Liver (tissue), 9 donors: ENCODE measurements around the gene KIAA1191. TPM values are rescaled to one million over a fixed set of nuclear protein-coding genes. Genes with fewer than 3 reads are reported as not detected.

Experiments
- DNase-seq: peaks from one replicate; pipeline ENCODE4 v3.0.0-alpha.2; 2017; ENCODE audit warnings: low spot score
- H3K27ac ChIP-seq, 2 donors: one replicate each; pipeline ENCODE4 v1.7.0; 2013; ENCODE audit warnings: inconsistent platforms in 2 of 2, low read length in 2 of 2, control low read depth in 1 of 2, low read depth in 1 of 2, mild to moderate bottlenecking in 1 of 2
- H3K27me3 ChIP-seq, 4 donors: one replicate each; pipeline versions ENCODE4 v1.6.1 to v1.7.0; 2013; ENCODE audit warnings: low read length in 3 of 4, inconsistent platforms in 1 of 4, mild to moderate bottlenecking in 1 of 4, moderate library complexity in 1 of 4; ENCODE audit not compliant: control insufficient read depth in 4 of 4, insufficient read depth in 4 of 4
- H3K36me3 ChIP-seq, 4 donors: one replicate each; pipeline versions ENCODE4 v1.6.1 to v1.7.0; 2013; ENCODE audit warnings: low read length in 3 of 4, mild to moderate bottlenecking in 3 of 4, low read depth in 1 of 4, moderate library complexity in 1 of 4; ENCODE audit not compliant: control insufficient read depth in 4 of 4, insufficient read depth in 3 of 4
- H3K4me1 ChIP-seq, 4 donors: one replicate each; pipeline versions ENCODE4 v1.6.1 to v1.7.0; 2013; ENCODE audit warnings: low read length in 3 of 4, mild to moderate bottlenecking in 3 of 4, moderate library complexity in 1 of 4; ENCODE audit not compliant: control insufficient read depth in 4 of 4, insufficient read depth in 4 of 4
- H3K4me3 ChIP-seq, 3 donors: one replicate each; pipeline versions ENCODE4 v1.6.1 to v1.7.0; 2013; ENCODE audit warnings: low read length in 3 of 3, control low read depth in 1 of 3, low read depth in 1 of 3, mild to moderate bottlenecking in 1 of 3
- H3K9ac ChIP-seq, 2 donors: one replicate each; pipeline ENCODE4 v1.7.0; 2013; ENCODE audit warnings: low read length in 2 of 2, mild to moderate bottlenecking in 2 of 2, moderate library complexity in 2 of 2, control low read depth in 1 of 2, low read depth in 1 of 2
- H3K9me3 ChIP-seq, 4 donors: one replicate each; pipeline versions ENCODE4 v1.6.1 to v1.7.0; 2013; ENCODE audit warnings: low read length in 3 of 4; ENCODE audit not compliant: control insufficient read depth in 4 of 4
- EGR1 ChIP-seq, 2 donors: IDR thresholded peaks; 2 replicates each; pipeline ENCODE4 v1.6.1; 2016 to 2018; ENCODE audit warnings: antibody characterized with exemption in 2 of 2, low read depth in 2 of 2
- FOXA2 ChIP-seq: IDR thresholded peaks from 2 replicates; pipeline ENCODE4 v1.6.1; 2016; ENCODE audit warnings: antibody characterized with exemption
- GABPA ChIP-seq, 2 donors: IDR thresholded peaks in 1 of 2; conservative IDR thresholded peaks in 1 of 2; 2 replicates each; pipeline ENCODE4 v1.6.1; 2016; ENCODE audit warnings: antibody characterized with exemption in 2 of 2, mild to moderate bottlenecking in 1 of 2, moderate library complexity in 1 of 2
- HNF4G ChIP-seq: IDR thresholded peaks from 2 replicates; pipeline ENCODE4 v1.6.1; 2016; ENCODE audit warnings: antibody characterized with exemption
- JUND ChIP-seq, 2 donors: IDR thresholded peaks; 2 replicates each; pipeline ENCODE4 v1.6.1; 2016; ENCODE audit warnings: antibody characterized with exemption in 2 of 2
- NR2F2 ChIP-seq: IDR thresholded peaks from 2 replicates; pipeline ENCODE4 v1.6.1; 2016; ENCODE audit warnings: antibody characterized with exemption
- RAD21 ChIP-seq, 2 donors: IDR thresholded peaks; 2 replicates each; pipeline ENCODE4 v1.6.1; 2016; ENCODE audit warnings: antibody characterized with exemption in 2 of 2, mild to moderate bottlenecking in 2 of 2
- RXRA ChIP-seq, 2 donors: IDR thresholded peaks; 2 replicates each; pipeline ENCODE4 v1.6.1; 2017 to 2018; ENCODE audit warnings: antibody characterized with exemption in 2 of 2, mild to moderate bottlenecking in 1 of 2
- SP1 ChIP-seq: IDR thresholded peaks from 2 replicates; pipeline ENCODE4 v1.6.1; 2018; ENCODE audit warnings: antibody characterized with exemption, mild to moderate bottlenecking
- TAF1 ChIP-seq: conservative IDR thresholded peaks from 2 replicates; pipeline ENCODE4 v1.6.1; 2016; ENCODE audit warnings: antibody characterized with exemption, mild to moderate bottlenecking
- YY1 ChIP-seq: IDR thresholded peaks from 2 replicates; pipeline ENCODE4 v1.6.1; 2016; ENCODE audit warnings: antibody characterized with exemption, mild to moderate bottlenecking
- WGBS: extraction: QIAGEN DNeasy Blood & Tissue Kit; methylation state at CpG from one replicate; pipeline ENCODE4 v1.1.7; 2013; 5-methylcytosine and 5-hydroxymethylcytosine counted together
- polyA plus RNA-seq, 2 donors: library from polyadenylated mRNA; stranded (reverse) in 1 of 2; unstranded in 1 of 2; fragments of 200-250 nt in 1 of 2; fragments of >200 nt in 1 of 2; fragmentation: Nextera tagmentation in 1 of 2; extraction: Ambion mirVana in 1 of 2; gene quantifications; one replicate each; pipeline versions ENCODE4 v1.2.1 to v1.2.3, GENCODE V29; 2013 to 2015
- total RNA-seq, 2 donors: library from RNA; depleted of rRNA; stranded (reverse); fragments of >200 nt; gene quantifications; one replicate each; pipeline ENCODE4 v1.2.3, GENCODE V29; 2014
- TF ChIP-seq, protein P1 (sequence below): fragments of 150-350 bp; IDR thresholded peaks from 2 replicates; pipeline ENCODE4 v1.5.1; 2017; ENCODE audit warnings: improper control_type of control experiment, low read depth, low read length; ENCODE audit not compliant: missing input control
- TF ChIP-seq, protein P2 (sequence below): IDR thresholded peaks from 2 replicates; pipeline ENCODE4 v1.6.1; 2016; ENCODE audit warnings: antibody characterized with exemption
- TF ChIP-seq, protein P3 (sequence below): IDR thresholded peaks from 2 replicates; pipeline ENCODE4 v1.6.1; 2016; ENCODE audit warnings: antibody characterized with exemption, mild to moderate bottlenecking
- TF ChIP-seq, protein P4 (sequence below): IDR thresholded peaks from 2 replicates; pipeline ENCODE4 v1.6.1; 2016; ENCODE audit warnings: antibody characterized with exemption
- TF ChIP-seq, protein P5 (sequence below): IDR thresholded peaks from 2 replicates; pipeline ENCODE4 v1.6.1; 2016; ENCODE audit warnings: antibody characterized with exemption
- donor health status: healthy.
- donor health status: healthy.
- donor health status: healthy.
- donor health status: healthy.
- donor health status: healthy.

Gene KIAA1191
- total and polyA plus RNA-seq, 4 donors: 25.7 to 37.2 (median 31.4) TPM

DNA sequence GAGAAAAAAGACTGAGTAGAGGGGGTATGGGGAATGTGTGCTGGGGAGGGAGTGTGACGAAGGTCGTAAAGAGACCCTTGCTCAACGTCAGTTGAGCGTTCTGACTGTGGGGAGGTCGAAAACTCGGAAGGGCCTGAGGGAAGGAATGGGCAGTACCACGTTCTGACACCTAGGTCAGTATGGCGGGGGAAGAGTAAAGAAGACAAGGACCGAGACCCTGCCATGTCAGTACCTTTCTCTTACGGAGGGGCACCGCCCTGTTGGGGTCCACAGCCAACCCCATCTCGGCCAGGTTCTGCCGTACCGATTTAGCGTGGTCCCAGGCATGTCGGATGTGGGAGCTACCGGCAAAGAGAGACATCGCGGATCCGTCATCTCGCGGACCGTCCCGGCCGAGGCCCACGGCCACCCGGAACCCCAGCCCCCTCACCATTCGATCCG is 26.5 kb upstream of the KIAA1191 start:
- Histone ChIP-seq H3K4me3 (peak overlapping the region; percentile 73 to 100 (median 79)), H3K27me3 (no peaks in the 10 kb centered on the region), H3K4me1 (peaks cover 5 to 26% (median 16%) of the 10 kb centered on the region in 4 donors), H3K36me3 (peaks cover 4 to 37% (median 19%) of the 10 kb centered on the region in 4 donors), H3K9ac (peak overlapping the region; percentile 67 to 84), H3K27ac (peak overlapping the region; percentile 8 to 90), H3K9me3 (no peaks in the 10 kb centered on the region)
- TF ChIP-seq GABPA (IDR thresholded peaks at IDR 0.05 in 1 of 2, conservative IDR thresholded peaks at IDR 0.05 in 1 of 2) (no peak), HNF4G (no peak), NR2F2 (no peak), YY1 (no peak), EGR1 (IDR thresholded peaks at IDR 0.05; ENCODE audit: low read depth in 2 of 2) (no peak), TAF1 (no peak), JUND (IDR thresholded peaks at IDR 0.05) (no peak), RAD21 (IDR thresholded peaks at IDR 0.05) (no peak), RXRA (IDR thresholded peaks at IDR 0.05) (no peak), SP1 (no peak), FOXA2 (no peak)
- TF ChIP-seq, protein P1, sequence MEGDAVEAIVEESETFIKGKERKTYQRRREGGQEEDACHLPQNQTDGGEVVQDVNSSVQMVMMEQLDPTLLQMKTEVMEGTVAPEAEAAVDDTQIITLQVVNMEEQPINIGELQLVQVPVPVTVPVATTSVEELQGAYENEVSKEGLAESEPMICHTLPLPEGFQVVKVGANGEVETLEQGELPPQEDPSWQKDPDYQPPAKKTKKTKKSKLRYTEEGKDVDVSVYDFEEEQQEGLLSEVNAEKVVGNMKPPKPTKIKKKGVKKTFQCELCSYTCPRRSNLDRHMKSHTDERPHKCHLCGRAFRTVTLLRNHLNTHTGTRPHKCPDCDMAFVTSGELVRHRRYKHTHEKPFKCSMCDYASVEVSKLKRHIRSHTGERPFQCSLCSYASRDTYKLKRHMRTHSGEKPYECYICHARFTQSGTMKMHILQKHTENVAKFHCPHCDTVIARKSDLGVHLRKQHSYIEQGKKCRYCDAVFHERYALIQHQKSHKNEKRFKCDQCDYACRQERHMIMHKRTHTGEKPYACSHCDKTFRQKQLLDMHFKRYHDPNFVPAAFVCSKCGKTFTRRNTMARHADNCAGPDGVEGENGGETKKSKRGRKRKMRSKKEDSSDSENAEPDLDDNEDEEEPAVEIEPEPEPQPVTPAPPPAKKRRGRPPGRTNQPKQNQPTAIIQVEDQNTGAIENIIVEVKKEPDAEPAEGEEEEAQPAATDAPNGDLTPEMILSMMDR: no peak
- TF ChIP-seq, protein P2, sequence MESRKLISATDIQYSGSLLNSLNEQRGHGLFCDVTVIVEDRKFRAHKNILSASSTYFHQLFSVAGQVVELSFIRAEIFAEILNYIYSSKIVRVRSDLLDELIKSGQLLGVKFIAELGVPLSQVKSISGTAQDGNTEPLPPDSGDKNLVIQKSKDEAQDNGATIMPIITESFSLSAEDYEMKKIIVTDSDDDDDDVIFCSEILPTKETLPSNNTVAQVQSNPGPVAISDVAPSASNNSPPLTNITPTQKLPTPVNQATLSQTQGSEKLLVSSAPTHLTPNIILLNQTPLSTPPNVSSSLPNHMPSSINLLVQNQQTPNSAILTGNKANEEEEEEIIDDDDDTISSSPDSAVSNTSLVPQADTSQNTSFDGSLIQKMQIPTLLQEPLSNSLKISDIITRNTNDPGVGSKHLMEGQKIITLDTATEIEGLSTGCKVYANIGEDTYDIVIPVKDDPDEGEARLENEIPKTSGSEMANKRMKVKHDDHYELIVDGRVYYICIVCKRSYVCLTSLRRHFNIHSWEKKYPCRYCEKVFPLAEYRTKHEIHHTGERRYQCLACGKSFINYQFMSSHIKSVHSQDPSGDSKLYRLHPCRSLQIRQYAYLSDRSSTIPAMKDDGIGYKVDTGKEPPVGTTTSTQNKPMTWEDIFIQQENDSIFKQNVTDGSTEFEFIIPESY: no peak
- TF ChIP-seq, protein P3, sequence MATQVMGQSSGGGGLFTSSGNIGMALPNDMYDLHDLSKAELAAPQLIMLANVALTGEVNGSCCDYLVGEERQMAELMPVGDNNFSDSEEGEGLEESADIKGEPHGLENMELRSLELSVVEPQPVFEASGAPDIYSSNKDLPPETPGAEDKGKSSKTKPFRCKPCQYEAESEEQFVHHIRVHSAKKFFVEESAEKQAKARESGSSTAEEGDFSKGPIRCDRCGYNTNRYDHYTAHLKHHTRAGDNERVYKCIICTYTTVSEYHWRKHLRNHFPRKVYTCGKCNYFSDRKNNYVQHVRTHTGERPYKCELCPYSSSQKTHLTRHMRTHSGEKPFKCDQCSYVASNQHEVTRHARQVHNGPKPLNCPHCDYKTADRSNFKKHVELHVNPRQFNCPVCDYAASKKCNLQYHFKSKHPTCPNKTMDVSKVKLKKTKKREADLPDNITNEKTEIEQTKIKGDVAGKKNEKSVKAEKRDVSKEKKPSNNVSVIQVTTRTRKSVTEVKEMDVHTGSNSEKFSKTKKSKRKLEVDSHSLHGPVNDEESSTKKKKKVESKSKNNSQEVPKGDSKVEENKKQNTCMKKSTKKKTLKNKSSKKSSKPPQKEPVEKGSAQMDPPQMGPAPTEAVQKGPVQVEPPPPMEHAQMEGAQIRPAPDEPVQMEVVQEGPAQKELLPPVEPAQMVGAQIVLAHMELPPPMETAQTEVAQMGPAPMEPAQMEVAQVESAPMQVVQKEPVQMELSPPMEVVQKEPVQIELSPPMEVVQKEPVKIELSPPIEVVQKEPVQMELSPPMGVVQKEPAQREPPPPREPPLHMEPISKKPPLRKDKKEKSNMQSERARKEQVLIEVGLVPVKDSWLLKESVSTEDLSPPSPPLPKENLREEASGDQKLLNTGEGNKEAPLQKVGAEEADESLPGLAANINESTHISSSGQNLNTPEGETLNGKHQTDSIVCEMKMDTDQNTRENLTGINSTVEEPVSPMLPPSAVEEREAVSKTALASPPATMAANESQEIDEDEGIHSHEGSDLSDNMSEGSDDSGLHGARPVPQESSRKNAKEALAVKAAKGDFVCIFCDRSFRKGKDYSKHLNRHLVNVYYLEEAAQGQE: no peak
- TF ChIP-seq, protein P4, sequence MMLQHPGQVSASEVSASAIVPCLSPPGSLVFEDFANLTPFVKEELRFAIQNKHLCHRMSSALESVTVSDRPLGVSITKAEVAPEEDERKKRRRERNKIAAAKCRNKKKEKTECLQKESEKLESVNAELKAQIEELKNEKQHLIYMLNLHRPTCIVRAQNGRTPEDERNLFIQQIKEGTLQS: no peak
- TF ChIP-seq, protein P5, sequence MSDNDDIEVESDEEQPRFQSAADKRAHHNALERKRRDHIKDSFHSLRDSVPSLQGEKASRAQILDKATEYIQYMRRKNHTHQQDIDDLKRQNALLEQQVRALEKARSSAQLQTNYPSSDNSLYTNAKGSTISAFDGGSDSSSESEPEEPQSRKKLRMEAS: no peak
- no peak for DNase-seq
- under 1% methylated on average over 29 of the region's 29 CpGs for WGBS
